ENCODE data around the gene CAVIN1. TPM values are rescaled to one million over a fixed set of nuclear protein-coding genes. Genes with fewer than 3 reads are reported as not detected.
"Not testable (repeated sequence)": the region's sequence is repeated elsewhere in the genome, so short reads cannot be mapped to it uniquely, and the experiment has no call there.

CAVIN1 gene
- total and polyA plus RNA-seq, 4 donors, result 110 to 277 (median 159) TPM

DNA sequence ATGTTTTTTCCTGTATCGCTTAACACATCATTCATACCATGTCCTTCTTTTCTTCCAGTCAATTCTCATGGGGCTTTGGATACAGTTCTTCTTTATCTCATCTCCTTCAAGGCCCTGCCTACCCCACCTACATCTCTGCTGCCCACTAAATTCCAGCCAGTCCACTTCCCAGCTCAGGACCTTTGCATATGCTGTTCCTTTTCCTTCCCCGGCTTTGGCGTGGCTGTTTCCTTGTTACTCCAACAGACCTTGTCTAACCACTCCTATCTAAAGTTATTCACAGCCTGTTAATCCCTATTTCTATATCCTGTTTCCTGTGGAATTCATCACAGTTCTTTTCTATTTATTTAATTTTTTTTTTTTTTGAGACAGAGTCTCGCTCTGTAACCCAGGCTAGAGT lies 28.2 kb downstream of the CAVIN1 start:
- no peak overlapping the region for H3K27ac ChIP-seq (ENCODE audit: low read depth in 1 of 2, low read length in 1 of 2)

DNA sequence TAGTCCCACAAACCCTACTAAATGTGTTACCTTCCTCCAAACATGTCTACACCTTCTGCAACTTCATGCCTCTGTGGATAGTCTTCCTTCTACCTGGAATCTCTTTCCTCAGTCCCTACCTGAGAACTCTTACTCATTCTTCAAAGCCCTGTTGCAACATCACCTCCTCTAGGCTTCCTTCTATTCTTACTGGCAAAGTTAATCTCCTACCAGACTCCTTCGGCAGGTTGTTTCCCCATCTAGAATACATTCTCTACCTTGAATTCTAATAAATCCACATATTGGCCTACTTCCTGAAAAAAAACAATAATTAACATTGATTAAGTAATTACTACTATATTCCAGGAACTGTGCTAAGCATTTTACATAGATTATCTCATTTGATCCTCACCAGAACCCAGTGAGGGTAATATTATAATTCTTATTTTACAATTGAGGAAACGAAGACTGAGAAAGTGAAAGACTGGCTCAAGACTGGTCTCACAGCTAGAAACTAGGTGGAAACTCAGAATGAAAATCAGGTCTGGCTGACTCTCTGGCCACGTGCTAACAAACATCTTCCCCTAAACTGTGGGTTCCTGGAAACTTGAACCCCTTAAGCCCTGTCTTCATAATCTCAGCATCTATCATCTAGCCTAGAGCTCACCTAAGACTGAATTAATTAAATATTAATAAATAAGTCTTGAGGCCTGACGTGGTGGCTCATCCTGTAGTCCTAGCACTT lies 30.2 kb downstream of the CAVIN1 start:
- ATAC-seq (ENCODE audit: insufficient read depth, low FRiP score) (no peak), DNase-seq (no peak)
- Histone ChIP-seq H3K36me3 (ENCODE audit: control insufficient read depth in 4 of 4, insufficient read depth in 4 of 4, low read length in 4 of 4) (peaks cover 0 to 2% (median 0%) of the 10 kb centered on the region in 4 donors), H3K9ac (ENCODE audit: insufficient read depth in 1 of 2, low read length in 2 of 2) (no peak overlapping the region), H3K4me3 (no peak overlapping the region), H3K27me3 (ENCODE audit: control insufficient read depth in 3 of 3, insufficient read depth in 3 of 3, low read length in 2 of 3) (no peaks in the 10 kb centered on the region), H3K9me3 (ENCODE audit: control insufficient read depth in 4 of 4, insufficient read depth in 3 of 4, low read length in 3 of 4) (no peaks in the 10 kb centered on the region), H3K27ac (ENCODE audit: low read depth in 1 of 2, low read length in 1 of 2) (no peak overlapping the region), H3K4me1 (ENCODE audit: control insufficient read depth in 5 of 5, insufficient read depth in 5 of 5, low read length in 5 of 5) (peaks cover 0 to 5% (median 0%) of the 10 kb centered on the region in 5 donors)
- TF ChIP-seq, protein P1, sequence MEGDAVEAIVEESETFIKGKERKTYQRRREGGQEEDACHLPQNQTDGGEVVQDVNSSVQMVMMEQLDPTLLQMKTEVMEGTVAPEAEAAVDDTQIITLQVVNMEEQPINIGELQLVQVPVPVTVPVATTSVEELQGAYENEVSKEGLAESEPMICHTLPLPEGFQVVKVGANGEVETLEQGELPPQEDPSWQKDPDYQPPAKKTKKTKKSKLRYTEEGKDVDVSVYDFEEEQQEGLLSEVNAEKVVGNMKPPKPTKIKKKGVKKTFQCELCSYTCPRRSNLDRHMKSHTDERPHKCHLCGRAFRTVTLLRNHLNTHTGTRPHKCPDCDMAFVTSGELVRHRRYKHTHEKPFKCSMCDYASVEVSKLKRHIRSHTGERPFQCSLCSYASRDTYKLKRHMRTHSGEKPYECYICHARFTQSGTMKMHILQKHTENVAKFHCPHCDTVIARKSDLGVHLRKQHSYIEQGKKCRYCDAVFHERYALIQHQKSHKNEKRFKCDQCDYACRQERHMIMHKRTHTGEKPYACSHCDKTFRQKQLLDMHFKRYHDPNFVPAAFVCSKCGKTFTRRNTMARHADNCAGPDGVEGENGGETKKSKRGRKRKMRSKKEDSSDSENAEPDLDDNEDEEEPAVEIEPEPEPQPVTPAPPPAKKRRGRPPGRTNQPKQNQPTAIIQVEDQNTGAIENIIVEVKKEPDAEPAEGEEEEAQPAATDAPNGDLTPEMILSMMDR (IDR thresholded peaks at IDR 0.05; ENCODE audit: control extremely low read depth, extremely low read depth), result no peak
- WGBS, 2 donors, result 80 to 81% methylated on average over 4 of the region's 4 CpGs

More for the DNA sequence above, 28.2 kb downstream of the CAVIN1 start:
- Histone ChIP-seq H3K36me3 (ENCODE audit: control insufficient read depth in 4 of 4, insufficient read depth in 4 of 4, low read length in 4 of 4) (no peaks in the 10 kb centered on the region), H3K9me3 (ENCODE audit: control insufficient read depth in 4 of 4, insufficient read depth in 3 of 4, low read length in 3 of 4) (no peaks in the 10 kb centered on the region), H3K9ac (ENCODE audit: insufficient read depth in 1 of 2, low read length in 2 of 2) (no peak overlapping the region), H3K27me3 (ENCODE audit: control insufficient read depth in 3 of 3, insufficient read depth in 3 of 3, low read length in 2 of 3) (no peaks in the 10 kb centered on the region), H3K4me3 (no peak overlapping the region), H3K4me1 (ENCODE audit: control insufficient read depth in 5 of 5, insufficient read depth in 5 of 5, low read length in 5 of 5) (peaks cover 0 to 1% (median 0%) of the 10 kb centered on the region in 5 donors)
- 82 to 92% methylated on average over 4 of the region's 4 CpGs for WGBS, 2 donors
- DNase-seq (no peak), ATAC-seq (ENCODE audit: insufficient read depth, low FRiP score) (no peak)
- TF ChIP-seq, protein P1 (IDR thresholded peaks at IDR 0.05; ENCODE audit: control extremely low read depth, extremely low read depth), result no peak

DNA sequence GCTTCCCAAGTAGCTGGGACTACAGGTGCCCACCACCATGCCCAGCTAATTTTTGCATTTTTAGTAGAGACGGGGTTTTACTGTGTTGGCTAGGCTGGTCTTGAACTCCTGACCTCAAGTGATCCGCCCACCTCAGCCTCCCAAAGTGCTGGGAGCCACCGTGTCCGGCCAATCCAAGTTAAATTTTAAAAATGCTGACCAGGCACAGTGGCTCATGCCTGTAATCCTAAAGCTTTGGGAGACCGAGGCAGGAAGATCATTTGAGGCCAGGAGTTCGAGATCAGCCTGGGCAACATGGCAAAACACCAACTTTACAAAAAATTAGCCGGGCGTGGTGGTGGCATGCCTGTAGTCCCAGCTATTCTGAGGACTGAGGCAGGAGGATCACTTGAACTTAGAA lies 31.6 kb downstream of the CAVIN1 start:
- H3K9ac ChIP-seq (ENCODE audit: insufficient read depth in 1 of 2, low read length in 2 of 2); H3K9me3 ChIP-seq (ENCODE audit: control insufficient read depth in 4 of 4, insufficient read depth in 3 of 4, low read length in 3 of 4); DNase-seq; H3K36me3 ChIP-seq (ENCODE audit: control insufficient read depth in 4 of 4, insufficient read depth in 4 of 4, low read length in 4 of 4); ATAC-seq (ENCODE audit: insufficient read depth, low FRiP score); H3K27ac ChIP-seq (ENCODE audit: low read depth in 1 of 2, low read length in 1 of 2); H3K27me3 ChIP-seq (ENCODE audit: control insufficient read depth in 3 of 3, insufficient read depth in 3 of 3, low read length in 2 of 3); H3K4me3 ChIP-seq: not testable (repeated sequence)
- WGBS, 2 donors, result 85 to 94% methylated on average over 8 of the region's 8 CpGs
- H3K4me1 ChIP-seq (ENCODE audit: control insufficient read depth in 5 of 5, insufficient read depth in 5 of 5, low read length in 5 of 5), result peaks cover 0 to 11% (median 8%) of the 10 kb centered on the region in 5 donors

DNA sequence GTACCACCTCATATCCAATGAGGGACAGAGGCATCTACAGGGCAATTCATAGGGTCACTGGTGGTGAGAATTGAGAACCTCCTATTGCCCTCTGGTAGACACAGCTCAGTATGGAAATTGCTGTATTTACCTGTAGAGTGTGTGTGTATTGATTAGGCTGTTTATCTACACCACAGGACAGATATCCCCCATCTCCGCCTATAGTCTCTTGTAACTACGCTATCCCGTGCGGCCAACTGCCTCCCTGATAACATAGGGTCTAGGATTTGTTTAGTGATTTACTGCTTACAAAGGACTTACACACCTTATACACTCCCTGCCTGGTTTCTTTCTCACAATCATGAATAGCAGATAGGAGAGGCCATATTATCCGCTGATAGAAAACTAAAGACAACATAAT lies 33.2 kb downstream of the CAVIN1 start:
- DNase-seq, result no peak

More for the DNA sequence above, 33.2 kb downstream of the CAVIN1 start:
- Histone ChIP-seq H3K27me3 (ENCODE audit: control insufficient read depth in 3 of 3, insufficient read depth in 3 of 3, low read length in 2 of 3) (no peaks in the 10 kb centered on the region), H3K27ac (ENCODE audit: low read depth in 1 of 2, low read length in 1 of 2) (peak overlapping the region in 1 of 2 donors; percentile 8), H3K9me3 (ENCODE audit: control insufficient read depth in 4 of 4, insufficient read depth in 3 of 4, low read length in 3 of 4) (no peaks in the 10 kb centered on the region), H3K36me3 (ENCODE audit: control insufficient read depth in 4 of 4, insufficient read depth in 4 of 4, low read length in 4 of 4) (peaks cover 0 to 4% (median 0%) of the 10 kb centered on the region in 4 donors), H3K4me1 (ENCODE audit: control insufficient read depth in 5 of 5, insufficient read depth in 5 of 5, low read length in 5 of 5) (peaks cover 1 to 14% (median 10%) of the 10 kb centered on the region in 5 donors), H3K9ac (ENCODE audit: insufficient read depth in 1 of 2, low read length in 2 of 2) (no peak overlapping the region), H3K4me3 (no peak overlapping the region)
- WGBS, 2 donors, result 97 to 98% methylated on average over 5 of the region's 5 CpGs
- ATAC-seq (ENCODE audit: insufficient read depth, low FRiP score), result no peak
- TF ChIP-seq, protein P1 (IDR thresholded peaks at IDR 0.05; ENCODE audit: control extremely low read depth, extremely low read depth), result no peak

Data from lung (tissue), 12 donors.